ENCODE measurements around the gene MRPL44. TPM values are rescaled to one million over a fixed set of nuclear protein-coding genes. Genes with fewer than 3 reads are reported as not detected.

The MRPL44 gene
- total and polyA plus RNA-seq, 2 of the 8 experiments (the other 6 are each of a cell fraction or from before 2014, with no cell fraction given), result 32.0 to 53.2 TPM

GRCh38 chr2:223909001-223909741, 48.1 kb upstream of the MRPL44 start:
- Histone ChIP-seq H3K27me3 (replicated peaks in 1 of 4; ENCODE audit: control insufficient read depth in 3 of 4, extremely low read depth in 1 of 4, insufficient read depth in 3 of 4, low read length in 3 of 4) (no peaks in the 10 kb centered on the region), H3K23ac (ENCODE audit: insufficient read length) (no peak overlapping the region), H2BK20ac (ENCODE audit: low read length) (no peak overlapping the region), H3K4me1 (replicated peaks in 1 of 4; ENCODE audit: control insufficient read depth in 3 of 4, insufficient read depth in 4 of 4, low read length in 3 of 4) (peaks cover 0 to 4% (median 0%) of the 10 kb centered on the region in 4 experiments; a peak in 2 of 7 replicates), H3K79me1 (ENCODE audit: low read depth, low read length) (peaks cover 3% of the 10 kb centered on the region; the same call in 1 of the 2 replicates), H4K5ac (ENCODE audit: insufficient read length, low read depth, low read length) (no peak overlapping the region), H2BK15ac (ENCODE audit: low read length) (no peak overlapping the region), H2AFZ (ENCODE audit: low read length) (no peak overlapping the region), H3K18ac (ENCODE audit: extremely low read depth, low read length) (peak overlapping the region; percentile 38; the same call in 1 of the 2 replicates), H3K79me2 (ENCODE audit: control insufficient read depth in 1 of 2, insufficient read depth in 2 of 2, low read length in 2 of 2) (peaks cover 4 to 43% of the 10 kb centered on the region in 2 experiments; a peak in 3 of 4 replicates), H3K9ac (replicated peaks in 1 of 4; ENCODE audit: extremely low read depth in 1 of 4, low read depth in 3 of 4, low read length in 3 of 4) (no peak overlapping the region), H2BK12ac (ENCODE audit: low read depth, low read length) (no peak overlapping the region), H3K4me3 (ENCODE audit: extremely low read depth in 1 of 4, insufficient read depth in 2 of 4, low read depth in 3 of 4, low read length in 4 of 4) (no peak overlapping the region), H3K36me3 (ENCODE audit: control insufficient read depth in 2 of 4, insufficient read depth in 4 of 4, low read length in 3 of 4) (peaks cover 0 to 28% (median under 1%) of the 10 kb centered on the region in 4 experiments; a peak in 5 of 8 replicates), H2BK120ac (replicated peaks; ENCODE audit: low read depth, low read length) (no peak overlapping the region), H4K8ac (ENCODE audit: extremely low read depth, insufficient read depth, low read length) (no peak overlapping the region), H3K9me3 (ENCODE audit: insufficient read depth in 2 of 2, low read depth in 1 of 2, low read length in 1 of 2) (no peaks in the 10 kb centered on the region), H3K23me2 (ENCODE audit: low read depth, low read length) (no peaks in the 10 kb centered on the region), H4K91ac (replicated peaks; ENCODE audit: insufficient read length, low read length) (no peak overlapping the region), H3K27ac (ENCODE audit: low read depth, low read length) (no peak overlapping the region), H2AK5ac (ENCODE audit: low read depth, low read length) (no peak overlapping the region), H3K4me2 (ENCODE audit: insufficient read depth in 1 of 2, low read depth in 2 of 2, low read length in 2 of 2) (no peak overlapping the region), H4K20me1 (replicated peaks in 1 of 2; ENCODE audit: control insufficient read depth in 1 of 2, insufficient read depth in 2 of 2, low read length in 2 of 2) (peaks cover 2 to 9% of the 10 kb centered on the region in 2 experiments), H3K56ac (replicated peaks; ENCODE audit: insufficient read length, low read depth, low read length) (no peak overlapping the region), H3K14ac (ENCODE audit: insufficient read length) (no peak overlapping the region), H2BK5ac (ENCODE audit: low read depth, low read length) (no peak overlapping the region; the same call in 1 of the 2 replicates), H3K4ac (replicated peaks; ENCODE audit: insufficient read length, low read depth, low read length) (no peak overlapping the region)
- FAIRE-seq (no peak), DNase-seq (ENCODE audit: low read depth in 1 of 2, low spot score in 2 of 2) (no peak)
- 80% methylated on average over 7 of the region's 7 CpGs; no CpG with 5 or more reads in 1 of the 2 experiments for WGBS, 2 experiments (ENCODE audit: extremely low coverage in 1 of 2, insufficient coverage in 1 of 2, insufficient read length in 1 of 2, insufficient replicate concordance in 2 of 2, low coverage in 1 of 2, low lambda C conversion rate in 2 of 2, missing lambda C conversion rate in 1 of 2)
- POLR2A ChIA-PET (ENCODE audit: partially characterized antibody), result interaction anchor here (0.8 to 1.1 kb wide), 2 partner anchors 12 to 61 kb away, joined by 3 read pairs; no protein-coding TSS in a partner anchor
- TF ChIP-seq KDM5A (IDR thresholded peaks at IDR 0.05; ENCODE audit: low read length) (no peak), SIRT6 (IDR thresholded peaks at IDR 0.05; ENCODE audit: low read length) (no peak), POU5F1 (IDR thresholded peaks at IDR 0.05; ENCODE audit: low read depth, low read length) (no peak), MAFK (IDR thresholded peaks at IDR 0.05; ENCODE audit: low read depth, low read length) (no peak), CTBP2 (IDR thresholded peaks at IDR 0.05; ENCODE audit: borderline replicate concordance, insufficient read depth, insufficient read length, low read length) (no peak), SP2 (IDR thresholded peaks at IDR 0.05; ENCODE audit: low read length) (no peak), SUZ12 (IDR thresholded peaks at IDR 0.05; ENCODE audit: low read length) (no peak)
- TF ChIP-seq, protein P1, sequence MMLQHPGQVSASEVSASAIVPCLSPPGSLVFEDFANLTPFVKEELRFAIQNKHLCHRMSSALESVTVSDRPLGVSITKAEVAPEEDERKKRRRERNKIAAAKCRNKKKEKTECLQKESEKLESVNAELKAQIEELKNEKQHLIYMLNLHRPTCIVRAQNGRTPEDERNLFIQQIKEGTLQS (IDR thresholded peaks at IDR 0.05; ENCODE audit: insufficient read depth, low read depth, low read length), result peak; percentile 67; the same call in 1 of the 2 replicates
- CTCF ChIA-PET (ENCODE audit: partially characterized antibody), result interaction anchor here (0.6 to 1.2 kb wide), 4 partner anchors 28 to 62 kb away, joined by 3 to 4 read pairs (median 3); no protein-coding TSS in a partner anchor

All from H1 (cell line).